HL-60 (cell line): ENCODE results near the gene GABBR2.

ENCODE experiments used
- DNase-seq, 2 experiments: peaks; one replicate each; pipeline ENCODE4 v3.0.0-alpha.2; 2010 to 2020; ENCODE audit warnings: low read depth in 1 of 2, low spot score in 1 of 2
- H3K27ac ChIP-seq: fragments of 250-450 bp; sonication (Bioruptor Pico); replicated peaks from 2 replicates; pipeline ENCODE4 v1.5.1; 2020; ENCODE audit warnings: mild to moderate bottlenecking, moderate library complexity
- H3K27me3 ChIP-seq: fragments of 250-450 bp; sonication (Bioruptor Pico); 2 replicates; pipeline ENCODE4 v1.5.1; 2021; ENCODE audit warnings: mild to moderate bottlenecking, moderate library complexity; ENCODE audit not compliant: insufficient read depth, poor library complexity, severe bottlenecking
- H3K4me3 ChIP-seq: replicated peaks from 2 replicates; pipeline ENCODE4 v1.5.1; 2011; ENCODE audit warnings: mild to moderate bottlenecking, control low read depth, low read length; ENCODE audit not compliant: insufficient read depth
- GABPA ChIP-seq: IDR thresholded peaks from 2 replicates; pipeline ENCODE4 v1.6.1; 2012; ENCODE audit warnings: low read depth
- POLR2AphosphoS5 ChIP-seq: IDR thresholded peaks from 2 replicates; pipeline ENCODE4 v1.6.1; 2012; ENCODE audit warnings: low read depth
- REST ChIP-seq: IDR thresholded peaks from 2 replicates; pipeline ENCODE4 v1.6.1; 2012; ENCODE audit warnings: low read depth; ENCODE audit not compliant: insufficient replicate concordance
- SPI1 ChIP-seq: IDR thresholded peaks from 2 replicates; pipeline ENCODE4 v1.6.1; 2012; ENCODE audit warnings: low read depth, mild to moderate bottlenecking, borderline replicate concordance
- TF ChIP-seq, protein P1 (sequence below): IDR thresholded peaks from one replicate; pipeline ENCODE4 v1.5.1; 2011; ENCODE audit warnings: low read length, control low read depth, inconsistent platforms; ENCODE audit not compliant: insufficient read depth

Gene GABBR2

GRCh38 chr9:98359569-98359968 is 349.2 kb downstream of the GABBR2 start:
- no peak for TF ChIP-seq GABPA
- TF ChIP-seq, protein P1, sequence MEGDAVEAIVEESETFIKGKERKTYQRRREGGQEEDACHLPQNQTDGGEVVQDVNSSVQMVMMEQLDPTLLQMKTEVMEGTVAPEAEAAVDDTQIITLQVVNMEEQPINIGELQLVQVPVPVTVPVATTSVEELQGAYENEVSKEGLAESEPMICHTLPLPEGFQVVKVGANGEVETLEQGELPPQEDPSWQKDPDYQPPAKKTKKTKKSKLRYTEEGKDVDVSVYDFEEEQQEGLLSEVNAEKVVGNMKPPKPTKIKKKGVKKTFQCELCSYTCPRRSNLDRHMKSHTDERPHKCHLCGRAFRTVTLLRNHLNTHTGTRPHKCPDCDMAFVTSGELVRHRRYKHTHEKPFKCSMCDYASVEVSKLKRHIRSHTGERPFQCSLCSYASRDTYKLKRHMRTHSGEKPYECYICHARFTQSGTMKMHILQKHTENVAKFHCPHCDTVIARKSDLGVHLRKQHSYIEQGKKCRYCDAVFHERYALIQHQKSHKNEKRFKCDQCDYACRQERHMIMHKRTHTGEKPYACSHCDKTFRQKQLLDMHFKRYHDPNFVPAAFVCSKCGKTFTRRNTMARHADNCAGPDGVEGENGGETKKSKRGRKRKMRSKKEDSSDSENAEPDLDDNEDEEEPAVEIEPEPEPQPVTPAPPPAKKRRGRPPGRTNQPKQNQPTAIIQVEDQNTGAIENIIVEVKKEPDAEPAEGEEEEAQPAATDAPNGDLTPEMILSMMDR: no peak
- no peak for TF ChIP-seq SPI1
- no peak for TF ChIP-seq POLR2AphosphoS5
- no peak for TF ChIP-seq REST
- Histone ChIP-seq H3K27me3 (no peaks in the 10 kb centered on the region), H3K4me3 (no peak overlapping the region), H3K27ac (no peak overlapping the region)
- DNase-seq: no peak

- no peak for DNase-seq
- no peak overlapping the region for H3K27ac ChIP-seq
- no peaks in the 10 kb centered on the region for H3K27me3 ChIP-seq
- no peak overlapping the region for H3K4me3 ChIP-seq
- TF ChIP-seq, protein P1: no peak
- no peak for TF ChIP-seq POLR2AphosphoS5
- TF ChIP-seq REST: no peak
- TF ChIP-seq SPI1: no peak
- TF ChIP-seq GABPA: no peak
These were observed 350.7 kb downstream of the GABBR2 start for GRCh38 chr9:98357921-98358535.

DNA sequence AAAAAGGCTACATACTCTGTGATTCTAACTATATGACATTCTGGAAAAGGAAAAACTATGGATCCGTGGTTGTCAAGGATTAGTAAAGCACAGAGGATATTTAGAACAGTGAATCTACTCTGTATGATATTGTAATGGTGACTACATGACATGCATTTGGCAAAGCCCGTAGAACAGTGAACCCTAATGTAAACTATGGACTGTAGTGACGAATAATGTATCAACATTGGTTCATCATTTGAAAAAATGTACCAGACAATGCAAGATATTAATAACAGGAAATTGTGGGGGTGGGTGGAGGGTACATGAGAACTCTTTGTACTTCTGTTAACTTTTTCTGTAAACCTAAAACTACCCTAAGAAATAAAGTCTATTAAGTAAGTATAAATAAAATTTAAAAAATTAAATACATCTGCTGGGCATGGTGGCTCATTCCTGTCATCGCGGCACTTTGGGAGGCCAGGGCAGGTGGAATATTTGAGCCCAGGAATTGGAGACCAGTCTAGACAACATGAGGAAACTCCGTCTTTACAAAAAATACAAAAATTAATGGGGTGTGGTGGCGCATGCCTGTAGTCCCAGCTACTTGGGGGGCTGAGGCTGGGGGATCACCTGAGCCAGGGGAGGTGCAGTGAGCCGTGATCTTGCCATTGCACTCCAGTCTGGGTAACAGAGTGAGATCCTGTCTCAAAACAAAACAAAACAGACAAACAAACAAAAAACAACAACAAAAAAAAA is 351.6 kb downstream of the GABBR2 start:
- H3K27ac ChIP-seq: no peak overlapping the region
- no peak for DNase-seq
- H3K4me3 ChIP-seq: no peak overlapping the region
- TF ChIP-seq, protein P1: no peak
- TF ChIP-seq GABPA: no peak
- no peak for TF ChIP-seq REST
- no peak for TF ChIP-seq SPI1
- TF ChIP-seq POLR2AphosphoS5: no peak
- no peaks in the 10 kb centered on the region for H3K27me3 ChIP-seq
